COLO668 (cell line): ENCODE data around the gene WDFY4.

Experiments used
- DNase-seq: peaks from one replicate; lab custom pipeline; 2025; ENCODE audit not compliant: unreplicated experiment; lab: John Stamatoyannopoulos, UW

WDFY4 gene

DNA sequence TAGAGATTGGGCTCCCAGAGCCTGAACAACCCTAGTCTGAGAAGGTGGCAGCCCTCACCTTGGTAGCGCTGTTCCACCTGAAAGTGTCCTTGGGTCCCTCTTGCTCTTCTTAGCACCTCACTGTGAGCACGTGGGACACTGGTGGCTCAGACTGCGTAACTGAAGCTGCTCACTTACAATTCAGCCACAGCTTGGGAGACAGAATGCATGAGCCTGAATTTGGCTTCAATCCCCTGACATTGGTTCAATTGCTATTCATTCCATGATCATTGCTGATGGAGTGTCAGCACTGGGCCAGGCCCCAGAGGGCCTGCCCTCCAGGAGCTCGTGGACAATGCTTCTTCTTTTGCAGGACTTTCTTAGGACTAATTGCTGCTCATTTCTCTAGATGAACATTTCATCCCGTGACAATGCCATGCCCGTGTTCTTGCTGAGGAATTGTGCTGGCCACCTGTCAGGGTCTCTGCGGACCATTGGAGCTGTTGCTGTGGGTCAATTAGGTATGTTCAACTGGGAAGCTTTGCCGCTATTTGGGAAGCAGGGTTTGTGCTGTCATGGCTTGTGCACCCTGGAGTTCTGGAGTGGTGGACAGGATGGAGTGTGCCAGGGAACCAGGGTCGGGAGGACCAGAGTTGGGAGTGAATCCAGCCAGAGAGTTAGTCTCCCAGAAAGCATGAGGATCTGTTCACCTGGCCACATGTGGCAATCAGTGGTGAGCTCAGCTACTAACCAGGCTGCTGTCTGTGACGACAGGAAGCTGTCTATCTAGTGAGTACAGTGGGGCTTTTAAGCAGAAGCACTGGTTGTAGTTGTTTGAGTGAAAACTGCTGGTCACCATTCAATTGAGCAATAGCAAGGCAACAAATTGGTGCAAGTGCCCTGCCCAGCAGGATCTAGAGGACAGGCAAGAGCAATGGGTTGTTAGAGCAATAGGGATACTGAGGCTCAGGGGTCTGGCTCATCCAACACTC lies 105.1 kb downstream of the WDFY4 start:
- DNase-seq: no peak

DNA sequence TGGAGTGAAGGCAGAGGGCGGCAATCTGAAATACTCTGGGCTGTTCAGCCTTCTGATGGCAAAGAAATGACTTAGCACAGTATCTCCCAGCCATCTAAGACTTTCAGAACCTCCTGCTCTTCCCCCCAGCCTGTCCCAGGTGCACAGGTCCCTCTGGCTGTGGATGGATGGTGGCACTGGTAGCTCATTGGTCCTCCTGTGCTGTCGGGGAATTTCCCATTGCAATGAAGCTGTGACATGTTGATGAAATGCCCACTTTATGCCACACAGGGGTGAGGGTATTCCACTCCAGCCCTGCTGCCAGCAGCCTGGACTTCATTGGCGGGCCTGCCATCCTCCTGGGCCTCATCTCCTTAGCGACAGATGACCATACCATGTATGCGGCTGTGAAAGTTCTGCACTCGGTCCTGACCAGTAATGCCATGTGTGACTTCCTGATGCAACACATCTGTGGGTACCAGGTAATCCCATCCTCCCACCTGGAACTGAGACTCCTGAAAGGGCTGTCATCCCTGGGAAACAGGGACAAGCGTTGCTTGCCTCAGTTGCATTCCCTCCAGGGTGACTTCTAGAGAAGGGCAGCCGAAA lies 105.9 kb downstream of the WDFY4 start:
- DNase-seq: no peak

- DNase-seq: no peak
Observed at GRCh38 chr10:48791267-48791928, 106.7 kb downstream of the WDFY4 start.

DNA sequence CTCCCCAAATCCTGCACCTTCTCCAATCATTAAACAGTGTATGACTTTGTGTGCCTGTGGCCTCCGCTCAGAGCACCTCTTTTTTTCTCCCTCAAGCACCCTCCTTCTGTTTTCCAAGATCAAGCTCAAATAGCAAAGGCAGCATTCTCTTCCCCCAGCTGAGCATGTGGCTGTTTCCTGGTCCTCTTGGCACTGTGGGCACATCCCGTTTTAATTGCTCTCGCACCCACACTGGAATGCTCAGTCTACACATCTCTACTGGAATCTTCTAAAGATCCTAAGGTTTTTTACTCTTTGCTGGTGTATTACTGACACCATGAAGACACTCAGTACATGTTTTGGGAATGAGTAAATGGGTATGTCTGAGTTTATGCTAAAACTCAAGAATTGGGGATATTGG lies 107.4 kb downstream of the WDFY4 start:
- no peak for DNase-seq

DNA sequence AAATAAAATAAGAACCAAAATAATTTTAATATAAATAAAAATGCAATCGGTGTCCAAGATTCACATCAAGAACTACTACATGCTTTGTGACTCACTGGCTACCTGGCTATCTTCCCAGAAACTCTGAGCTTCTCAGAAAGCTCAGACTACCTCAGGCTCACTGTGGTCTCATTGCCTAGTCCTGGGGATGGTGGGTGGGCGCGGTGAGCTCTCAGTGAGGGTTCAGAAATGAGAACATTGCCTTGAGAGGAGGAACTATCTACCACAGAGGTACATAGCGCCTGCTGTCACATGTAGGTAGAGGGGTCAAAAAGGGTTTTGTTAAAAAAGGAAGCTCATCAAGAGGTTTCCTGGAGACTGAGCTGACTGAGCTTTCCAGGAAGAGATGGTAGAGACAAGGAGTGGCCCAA lies 108.0 kb downstream of the WDFY4 start:
- DNase-seq: no peak

DNA sequence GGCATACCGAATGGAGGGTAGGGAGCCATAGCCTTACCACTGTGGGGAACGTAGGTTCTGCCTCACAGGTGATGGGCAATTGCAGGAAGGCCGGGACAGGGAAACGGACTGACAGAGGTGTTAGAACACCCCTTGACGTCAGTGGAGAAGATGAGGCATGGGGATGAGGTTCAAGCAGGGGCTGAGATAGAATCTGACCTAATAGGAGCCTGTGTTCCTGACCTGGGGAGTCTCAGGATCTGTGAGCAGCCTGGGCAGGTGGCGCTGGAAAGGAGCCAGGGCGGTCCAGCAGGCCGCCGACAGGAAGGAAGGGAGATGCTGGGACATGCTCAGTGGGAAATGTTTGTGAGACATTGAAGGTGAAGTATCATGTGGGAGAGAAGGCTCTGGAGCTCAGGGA lies 109.4 kb downstream of the WDFY4 start:
- no peak for DNase-seq

DNA sequence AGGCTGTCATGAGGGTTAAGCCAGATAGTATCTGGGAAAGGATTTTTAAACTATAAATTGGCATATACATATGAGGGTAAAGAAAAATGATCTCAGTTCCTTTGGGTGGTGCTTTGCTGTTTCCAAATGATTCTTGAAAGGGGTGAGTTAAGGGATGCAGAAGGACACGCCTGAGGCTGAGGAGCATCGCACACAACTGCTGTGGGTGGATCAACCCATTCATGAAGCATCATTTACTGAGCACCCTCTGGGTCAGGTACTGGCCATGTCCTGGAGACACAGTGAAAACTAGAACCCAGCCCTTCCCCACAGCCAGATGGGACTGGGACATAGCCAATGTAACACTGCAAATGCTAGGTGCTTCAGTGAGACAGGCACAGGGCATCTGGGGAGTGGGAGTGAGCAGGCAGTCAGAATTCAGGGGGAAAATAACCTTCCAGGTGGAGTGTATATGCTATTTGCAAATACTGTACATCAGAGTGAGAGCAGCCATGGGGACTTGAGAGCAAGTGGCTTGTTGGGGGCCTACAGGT lies 112.1 kb downstream of the WDFY4 start:
- DNase-seq: no peak

GRCh38 chr10:48797830-48798229 lies 113.2 kb downstream of the WDFY4 start:
- no peak for DNase-seq

- DNase-seq: no peak
Observed at GRCh38 chr10:48798481-48799254, 114.0 kb downstream of the WDFY4 start.

DNA sequence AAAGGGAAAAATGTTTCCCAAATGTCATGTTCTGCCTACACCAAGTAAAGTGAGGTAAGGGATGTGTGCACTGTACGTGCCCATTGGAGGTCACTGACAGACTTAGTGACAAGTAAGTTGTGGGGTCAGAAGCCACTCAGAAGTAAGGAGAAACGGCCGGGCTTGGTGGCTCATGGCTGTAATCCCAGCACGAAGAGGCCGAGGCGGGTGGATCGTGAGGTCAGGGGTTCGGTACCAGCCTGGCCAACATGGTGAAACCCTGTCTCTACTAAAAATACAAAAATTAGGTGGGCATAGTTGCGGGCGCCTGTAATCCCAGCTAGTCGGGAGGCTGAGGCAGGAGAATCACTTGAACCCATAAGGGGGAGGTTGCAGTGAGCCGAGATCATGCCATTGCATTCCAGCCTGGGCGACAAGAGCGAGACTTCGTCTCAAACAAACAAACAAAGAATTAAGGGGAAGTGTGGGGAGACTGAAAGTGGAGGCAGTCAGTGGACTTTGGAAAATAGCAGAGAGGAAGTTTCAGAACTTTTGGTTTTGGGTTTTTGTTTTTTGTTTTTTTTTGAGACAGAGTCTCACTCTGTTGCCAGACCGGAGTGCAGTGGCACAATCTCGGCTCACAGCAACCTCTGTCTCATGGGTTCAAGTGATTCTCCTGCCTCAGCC lies 114.8 kb downstream of the WDFY4 start:
- no peak for DNase-seq

GRCh38 chr10:48800007-48800675 lies 115.5 kb downstream of the WDFY4 start:
- DNase-seq: no peak

- no peak for DNase-seq
Observed at GRCh38 chr10:48801001-48801421, 116.3 kb downstream of the WDFY4 start.

- no peak for DNase-seq
Observed at GRCh38 chr10:48802611-48803071, 118.0 kb downstream of the WDFY4 start.

GRCh38 chr10:48803801-48804584 lies 119.3 kb downstream of the WDFY4 start:
- DNase-seq: no peak

DNA sequence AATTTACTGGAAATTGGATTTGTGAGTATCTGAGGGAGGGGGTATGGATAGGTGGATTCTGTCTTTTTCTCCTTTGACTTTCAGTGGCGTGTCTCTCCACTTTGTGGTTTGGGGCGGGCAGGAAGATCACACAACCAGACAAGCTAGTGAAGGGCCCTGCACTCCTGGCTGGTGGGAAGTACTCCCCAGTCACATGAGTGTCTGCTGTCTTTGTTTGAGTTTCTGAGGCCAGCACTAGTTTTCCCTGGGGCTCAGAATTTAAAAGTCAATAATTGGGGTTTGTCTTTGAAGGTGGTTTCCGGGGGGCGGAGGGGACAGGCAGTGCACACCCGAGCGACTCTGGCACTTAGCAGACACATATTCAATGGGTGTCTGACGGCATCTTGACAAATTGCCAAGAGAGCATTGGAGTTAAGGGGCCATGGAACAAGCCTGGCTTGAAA lies 120.1 kb downstream of the WDFY4 start:
- DNase-seq: no peak

GRCh38 chr10:48805411-48805810 lies 120.7 kb downstream of the WDFY4 start:
- no peak for DNase-seq

GRCh38 chr10:48805848-48806247 lies 121.2 kb downstream of the WDFY4 start:
- no peak for DNase-seq

DNA sequence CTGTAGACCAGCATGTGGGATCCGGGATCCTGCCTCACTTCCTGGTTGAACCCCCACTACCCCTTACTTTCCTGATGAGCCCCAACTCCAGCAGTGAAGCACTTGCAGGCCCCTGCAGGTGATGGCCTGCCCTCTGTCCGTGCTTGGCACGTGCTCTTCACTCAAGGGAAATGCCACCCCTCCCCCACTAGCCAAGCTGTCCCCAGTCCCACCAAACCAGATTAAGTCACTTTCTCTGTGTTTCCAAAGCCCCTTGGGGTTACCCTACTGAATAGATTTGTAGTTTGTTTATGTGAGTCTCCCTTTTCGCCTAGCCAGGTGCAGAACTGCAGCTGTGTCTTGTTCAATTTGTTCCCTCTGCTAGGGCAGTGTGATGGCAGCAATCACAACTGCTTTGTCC lies 121.7 kb downstream of the WDFY4 start:
- no peak for DNase-seq
